Breast epithelium (tissue), 3 donors: ENCODE measurements around the gene C4orf51.

Experiments
- CTCF ChIP-seq, 3 donors: fragments of 450-650 bp; IDR thresholded peaks; one replicate each; pipeline ENCODE4 v1.5.1; 2016 to 2017; ENCODE audit warnings: antibody characterized with exemption in 3 of 3, mild to moderate bottlenecking in 3 of 3, moderate library complexity in 3 of 3
- POLR2AphosphoS5 ChIP-seq, 3 donors: sonication (generic); formaldehyde crosslinking; IDR thresholded peaks; one replicate each; pipeline ENCODE4 v1.6.1; 2017; ENCODE audit warnings: antibody characterized with exemption in 3 of 3

GRCh38 chr4:145734576-145735346, 54.8 kb downstream of the C4orf51 start:
- TF ChIP-seq CTCF (IDR thresholded peaks at IDR 0.05): no peak
- peak in 2 of 3 donors; percentile 48 to 68 for TF ChIP-seq POLR2AphosphoS5 (IDR thresholded peaks at IDR 0.05)
